SW480 (cell line): ENCODE results near the gene RRN3.
"Not testable (repeated sequence)": the region's sequence is repeated elsewhere in the genome, so short reads cannot be mapped to it uniquely, and the experiment has no call there.

Source experiments
- DNase-seq: peaks from one replicate; pipeline ENCODE4 v3.0.0-alpha.2; 2016; ENCODE audit warnings: low spot score

Gene RRN3

DNA sequence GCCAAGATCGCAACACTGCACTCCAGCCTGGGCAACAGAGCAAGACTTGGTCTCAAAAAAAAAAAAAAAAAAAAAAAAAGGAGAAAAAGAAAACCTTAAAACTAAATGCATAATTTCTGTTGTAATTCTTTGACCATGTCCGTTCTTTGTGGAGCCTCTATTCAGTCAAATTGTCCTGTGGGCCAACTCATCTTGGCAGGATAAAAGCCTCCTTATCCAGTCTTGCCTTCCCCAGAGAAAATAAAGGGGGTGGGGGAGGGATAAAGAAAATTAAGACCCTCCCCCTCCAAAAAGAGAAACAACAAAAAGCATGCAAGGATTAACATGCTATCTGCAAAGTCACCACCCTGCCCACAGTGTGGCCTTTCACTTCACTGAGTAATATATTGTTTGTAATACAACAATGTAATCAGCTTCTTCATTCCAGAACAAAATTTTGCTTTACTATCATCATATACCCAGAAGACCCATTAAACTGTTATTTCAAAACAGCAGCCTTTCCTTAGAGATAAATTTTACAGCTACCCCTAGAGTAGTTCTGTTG lies 5.4 kb upstream of the RRN3 start:
- DNase-seq = not testable (repeated sequence)

DNA sequence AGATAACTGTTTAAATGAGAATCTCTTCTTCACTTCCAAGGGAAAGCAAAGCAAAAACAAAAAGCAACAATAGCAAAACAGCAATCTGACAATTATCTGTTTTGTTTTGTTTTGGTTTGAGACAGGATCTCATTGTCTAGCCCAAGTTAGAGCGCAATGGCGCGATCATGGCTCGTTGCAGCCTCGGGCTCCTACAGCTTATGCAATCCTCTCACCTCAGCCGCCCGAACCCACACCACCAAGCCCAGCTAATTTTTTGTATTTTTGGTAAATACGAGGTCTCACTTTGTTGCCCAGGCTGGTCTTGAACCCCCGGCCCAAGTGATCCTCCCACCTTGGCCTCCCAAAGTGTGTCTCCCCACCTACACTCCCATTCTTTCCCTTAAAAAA lies 2.5 kb upstream of the RRN3 start:
- DNase-seq = not testable (repeated sequence)

DNA sequence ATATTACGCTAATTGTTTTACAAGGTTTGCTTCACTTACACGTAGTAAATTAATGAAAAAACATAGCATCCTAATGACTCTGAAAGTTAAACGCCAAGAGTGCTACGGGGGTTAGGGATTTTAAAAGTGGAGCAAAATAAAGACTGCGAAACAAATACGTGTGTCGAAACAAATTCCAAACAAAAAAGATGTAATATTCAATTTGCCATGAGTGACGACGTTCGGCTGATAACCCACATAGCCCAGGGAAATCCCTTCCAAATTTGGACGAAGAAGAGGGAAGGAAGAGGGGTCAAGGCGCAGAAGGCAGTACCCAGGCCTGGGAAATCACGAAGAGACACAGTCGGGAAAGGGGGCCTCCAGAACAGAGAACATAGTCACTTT lies 509 bp downstream of the RRN3 start:
- not testable (repeated sequence) for DNase-seq

DNA sequence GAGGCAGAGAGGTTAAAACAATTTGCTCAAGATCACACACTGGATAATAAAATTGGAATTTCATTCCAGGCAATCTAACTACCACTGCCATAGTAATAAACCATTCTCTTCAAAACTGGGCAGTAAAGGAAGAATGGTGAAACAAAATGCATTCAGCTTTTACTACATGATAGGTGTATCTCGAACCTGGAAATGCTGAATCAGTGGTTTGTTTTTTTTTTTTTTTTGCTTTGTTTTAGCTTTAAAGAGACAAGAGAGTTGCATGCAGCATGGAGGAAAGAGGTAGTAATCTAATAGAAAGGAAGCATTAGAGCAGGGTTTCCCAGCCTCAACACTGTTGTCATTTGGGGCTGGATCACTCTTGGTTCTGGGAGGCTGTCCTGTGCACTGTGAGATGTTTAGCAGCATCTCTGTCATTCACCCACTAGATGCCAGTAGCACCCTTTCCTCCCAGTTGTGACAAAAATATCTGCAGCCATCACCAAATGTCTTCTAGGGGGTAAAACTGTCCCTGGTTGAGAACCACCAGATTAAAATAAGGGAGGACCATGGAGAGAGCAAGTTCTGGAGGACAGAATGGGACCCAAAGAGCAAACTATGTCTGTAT lies 3.3 kb downstream of the RRN3 start:
- not testable (repeated sequence) for DNase-seq

DNA sequence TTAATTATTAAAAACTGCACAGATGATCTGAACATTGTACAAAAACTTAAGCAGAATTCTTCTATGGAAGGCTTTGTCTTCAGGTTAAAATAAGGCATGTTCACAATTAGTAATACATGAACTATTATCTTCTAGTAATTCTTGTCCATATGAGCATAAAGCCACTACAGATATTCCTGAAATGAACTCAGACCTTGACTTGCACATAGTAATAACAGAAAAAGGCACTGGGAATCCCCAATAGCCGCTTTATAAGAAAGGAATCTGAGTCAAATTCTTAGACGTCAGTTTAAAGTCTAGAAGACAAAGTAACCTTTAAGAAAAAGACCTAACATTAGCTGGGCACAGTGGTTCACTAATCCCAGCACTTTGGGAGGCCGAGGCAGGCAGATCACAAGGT lies 11.3 kb downstream of the RRN3 start:
- not testable (repeated sequence) for DNase-seq

DNA sequence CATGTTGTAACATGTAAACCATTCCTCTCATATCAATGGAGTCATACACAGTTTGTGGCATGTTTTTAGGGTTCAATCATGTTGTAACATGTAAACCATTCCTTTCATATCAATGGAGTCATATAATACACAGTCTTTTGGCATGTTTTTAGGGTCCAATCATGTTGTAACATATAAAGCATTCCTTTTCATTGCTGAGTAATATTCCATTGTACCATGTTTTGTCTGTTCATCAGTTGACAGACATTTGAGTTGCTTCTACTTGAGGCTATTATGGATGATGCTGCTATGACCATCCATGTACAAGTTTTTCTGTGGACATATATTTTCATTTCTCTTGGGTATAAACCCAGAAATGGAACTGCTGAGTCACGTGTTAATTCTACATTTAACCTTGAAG lies 13.2 kb downstream of the RRN3 start:
- not testable (repeated sequence) for DNase-seq

DNA sequence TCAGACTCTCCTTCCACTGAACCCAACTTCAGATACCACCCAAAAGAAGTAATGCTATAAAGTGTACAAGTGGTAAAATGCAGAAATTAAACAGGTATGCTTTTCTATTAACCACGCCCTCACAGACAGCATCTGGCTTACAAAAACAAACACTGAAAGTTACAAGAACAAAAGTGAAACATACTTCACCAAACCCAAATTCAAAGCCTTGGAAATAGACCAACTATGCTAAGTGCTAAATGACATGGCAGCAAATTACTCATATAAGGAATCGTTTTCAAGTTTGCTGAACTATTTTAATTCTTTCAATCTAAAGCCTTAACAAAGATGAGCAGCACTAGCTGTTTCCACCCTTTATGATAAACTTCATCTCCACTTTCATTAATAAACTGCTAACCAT lies 17.9 kb downstream of the RRN3 start:
- DNase-seq = not testable (repeated sequence)

DNA sequence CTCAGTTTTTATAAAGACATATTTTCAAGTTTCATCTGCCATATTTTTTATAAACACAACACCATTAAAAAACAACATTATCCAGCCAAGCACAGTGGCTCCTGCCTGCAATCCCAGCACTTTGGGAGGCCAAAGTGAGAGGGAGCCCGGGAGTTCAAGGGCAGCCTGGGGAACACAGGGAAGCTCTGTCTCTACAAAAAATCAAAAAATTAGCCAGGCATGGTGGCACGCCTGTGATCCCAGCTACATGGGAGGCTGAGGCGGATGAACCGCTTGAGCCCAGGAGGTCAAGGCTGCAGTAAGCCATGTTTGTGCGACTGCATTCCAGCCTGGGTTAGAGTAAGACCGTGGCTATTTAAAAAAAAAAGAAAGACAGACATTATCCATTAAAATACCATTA lies 21.0 kb downstream of the RRN3 start:
- no peak for DNase-seq

DNA sequence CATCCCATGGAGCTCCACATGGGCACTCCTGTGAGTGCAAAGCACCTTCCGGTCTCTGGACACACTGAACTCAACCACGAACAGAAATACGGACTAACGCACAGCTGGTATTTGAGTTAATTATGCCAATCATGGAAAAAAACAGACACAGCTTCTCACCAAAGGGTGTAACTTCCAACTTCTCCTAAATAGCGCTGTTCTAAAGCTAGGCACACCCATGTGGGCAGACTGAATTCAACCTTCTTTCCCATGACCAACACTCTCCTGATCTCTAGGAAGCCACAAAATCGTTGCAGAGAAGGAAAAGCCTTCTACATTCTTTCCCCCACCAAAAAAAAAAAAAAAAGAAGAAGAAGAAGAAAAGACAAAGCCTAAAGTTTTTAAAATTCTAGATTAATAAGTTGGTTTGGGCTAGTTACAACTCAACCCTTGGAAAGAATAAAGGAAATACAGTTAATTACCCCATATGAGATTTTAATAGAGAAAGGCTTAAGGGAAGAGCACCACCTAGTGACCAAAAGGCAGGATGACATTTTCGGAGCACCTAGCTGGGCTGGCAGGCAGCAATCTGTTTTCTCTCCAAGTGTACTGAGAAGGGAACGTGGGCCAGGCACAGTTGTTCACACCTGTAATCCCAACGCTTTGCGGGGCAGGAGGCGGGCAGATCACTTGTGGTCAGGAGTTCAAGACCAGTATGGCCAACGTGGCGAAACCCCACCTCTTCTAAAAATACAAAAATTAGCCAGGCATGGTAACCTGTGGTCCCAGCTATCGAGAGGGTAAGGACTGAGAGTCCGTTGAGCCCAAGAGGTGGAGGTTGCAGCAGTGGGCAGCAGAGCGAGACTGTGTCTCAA lies 21.9 kb downstream of the RRN3 start:
- not testable (repeated sequence) for DNase-seq

DNA sequence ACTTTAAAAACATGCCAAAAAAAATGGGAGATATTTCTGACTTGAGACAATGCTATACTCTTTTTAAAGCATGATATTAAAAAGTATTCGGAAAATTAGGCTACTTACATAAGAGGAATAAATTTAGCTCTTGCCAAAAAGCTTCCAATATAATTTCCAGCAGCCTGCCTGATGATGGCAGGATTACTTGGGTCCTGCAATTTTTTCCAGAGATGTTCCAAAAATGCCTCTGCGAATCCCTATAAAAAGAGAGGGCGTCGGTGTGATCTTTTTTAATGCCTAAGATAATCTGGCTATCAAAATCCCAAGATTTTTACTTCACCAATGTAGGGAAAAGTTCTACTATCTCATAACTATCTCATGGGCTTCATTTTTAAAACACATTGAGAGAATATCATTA lies 23.1 kb downstream of the RRN3 start:
- DNase-seq = not testable (repeated sequence)

DNA sequence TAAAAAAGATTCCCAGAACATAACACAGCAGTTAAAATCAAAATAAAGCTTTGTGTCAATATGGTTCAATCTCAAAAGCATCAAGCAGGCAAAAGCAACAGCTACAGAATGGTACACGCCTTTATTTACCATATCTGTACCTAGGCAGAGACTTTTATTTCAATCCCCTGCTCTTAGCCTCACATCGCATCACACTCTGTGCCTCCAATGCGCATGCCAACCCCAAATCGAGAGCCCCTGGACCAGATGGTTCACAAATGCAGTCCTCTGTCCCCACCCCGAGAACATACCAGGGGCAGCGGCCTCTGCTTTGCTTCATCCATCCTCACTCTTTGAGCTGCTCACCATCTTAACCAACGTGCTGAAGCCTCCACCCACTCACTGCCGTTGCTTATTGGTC lies 27.4 kb downstream of the RRN3 start:
- not testable (repeated sequence) for DNase-seq

DNA sequence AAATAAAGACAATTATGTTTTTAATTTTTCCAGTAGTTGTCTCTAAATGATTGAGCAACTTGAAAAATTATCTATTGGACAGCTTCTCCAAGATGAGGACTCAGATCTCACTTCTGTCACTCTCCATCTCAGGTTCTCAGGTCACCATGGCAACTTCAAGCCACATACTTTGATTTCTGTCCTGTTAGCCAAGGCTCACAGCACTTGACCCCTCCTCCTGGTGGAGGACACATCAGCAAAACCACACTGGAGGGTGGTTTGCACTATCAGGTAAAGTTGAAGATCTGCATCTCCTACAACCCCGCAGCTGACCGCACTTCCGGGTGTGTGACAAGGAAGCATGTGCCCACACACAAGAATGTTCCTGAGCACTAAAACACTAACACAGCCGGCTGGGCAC lies 28.1 kb downstream of the RRN3 start:
- DNase-seq = not testable (repeated sequence)

DNA sequence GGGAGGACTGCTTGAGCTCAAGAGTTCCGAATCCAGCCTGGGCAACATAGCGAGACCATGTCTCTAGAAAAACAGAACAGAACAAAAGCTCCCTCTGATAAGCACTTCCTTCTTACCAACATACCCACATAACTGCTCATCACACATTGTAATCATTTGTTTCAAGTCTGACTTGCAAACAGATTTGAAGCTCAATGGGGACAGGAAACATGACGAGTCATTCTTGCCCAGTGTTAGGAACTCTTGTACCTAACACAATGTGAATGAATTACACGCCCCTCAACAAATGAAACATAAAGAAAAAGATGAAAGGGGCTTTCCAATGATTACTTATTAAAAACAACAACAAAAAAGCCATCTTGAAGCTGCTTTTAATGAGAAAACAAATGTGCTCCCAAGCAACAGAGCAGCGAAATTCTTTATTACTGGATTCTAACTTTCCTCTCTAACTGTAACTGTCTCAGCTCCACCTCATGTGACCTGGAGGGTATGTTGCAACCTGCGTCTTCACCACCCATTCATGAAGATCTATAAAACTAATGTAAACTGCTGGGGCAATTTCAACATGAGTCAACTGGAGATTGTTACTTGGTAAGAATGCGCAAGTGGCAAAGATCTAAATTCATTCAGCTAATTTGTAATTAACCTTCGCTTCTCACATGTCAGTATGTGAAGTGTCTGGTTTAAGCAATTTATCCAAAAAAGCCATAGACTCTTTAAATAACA lies 31.8 kb downstream of the RRN3 start:
- DNase-seq = not testable (repeated sequence)

DNA sequence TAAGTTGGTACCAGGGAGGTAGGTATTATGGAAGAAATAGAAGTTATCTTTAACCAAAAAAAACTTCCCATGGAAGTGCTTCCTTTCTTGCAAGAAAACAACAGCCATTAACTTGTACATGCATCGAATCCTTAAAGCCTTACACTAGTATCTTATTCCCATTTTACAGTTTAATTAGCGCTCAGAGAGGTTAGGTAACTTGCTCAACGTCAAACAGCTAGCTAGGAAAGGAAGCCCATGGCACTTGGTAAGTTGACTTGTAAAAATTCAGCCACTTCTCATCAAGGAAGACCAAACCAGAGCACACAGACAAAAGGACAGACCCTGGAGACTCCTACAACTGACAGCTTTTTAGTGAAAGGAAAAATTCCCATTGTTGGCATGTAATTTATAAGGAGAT lies 34.7 kb downstream of the RRN3 start:
- no peak for DNase-seq

DNA sequence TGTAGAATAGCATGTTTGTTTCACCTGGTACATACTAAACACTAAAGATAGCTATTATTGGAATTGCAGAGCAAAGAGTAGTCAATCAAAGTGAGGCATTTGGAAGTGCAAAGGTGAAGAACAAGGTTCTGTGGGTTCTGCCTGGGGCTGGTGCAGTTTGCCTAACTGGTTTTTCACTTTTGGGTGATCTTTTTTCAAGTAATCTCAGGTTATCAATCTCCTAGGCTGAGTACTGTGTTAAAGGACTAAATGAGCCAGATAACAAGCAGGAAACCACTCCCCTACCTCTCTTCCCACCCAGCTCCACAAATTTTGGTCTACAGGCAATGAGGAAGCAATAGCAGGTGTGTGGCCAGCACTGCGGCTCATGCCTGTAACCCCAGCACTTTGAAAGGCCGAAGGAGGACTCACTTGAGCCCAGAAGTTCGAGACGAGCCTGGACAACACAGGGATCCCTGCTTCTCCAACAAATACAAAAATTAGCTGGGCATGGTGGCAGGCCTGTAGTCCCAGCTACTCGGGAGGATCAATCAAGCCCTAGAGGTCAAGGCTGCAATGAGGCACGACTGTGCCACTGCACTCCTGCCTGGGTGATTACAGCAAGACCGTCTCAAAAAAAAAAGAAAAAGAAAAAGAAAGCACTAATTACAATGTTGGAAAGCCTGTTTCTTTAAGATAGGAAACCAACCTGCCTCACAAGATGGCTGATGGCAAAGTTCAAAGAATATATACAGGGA lies 36.2 kb downstream of the RRN3 start:
- DNase-seq = no peak

DNA sequence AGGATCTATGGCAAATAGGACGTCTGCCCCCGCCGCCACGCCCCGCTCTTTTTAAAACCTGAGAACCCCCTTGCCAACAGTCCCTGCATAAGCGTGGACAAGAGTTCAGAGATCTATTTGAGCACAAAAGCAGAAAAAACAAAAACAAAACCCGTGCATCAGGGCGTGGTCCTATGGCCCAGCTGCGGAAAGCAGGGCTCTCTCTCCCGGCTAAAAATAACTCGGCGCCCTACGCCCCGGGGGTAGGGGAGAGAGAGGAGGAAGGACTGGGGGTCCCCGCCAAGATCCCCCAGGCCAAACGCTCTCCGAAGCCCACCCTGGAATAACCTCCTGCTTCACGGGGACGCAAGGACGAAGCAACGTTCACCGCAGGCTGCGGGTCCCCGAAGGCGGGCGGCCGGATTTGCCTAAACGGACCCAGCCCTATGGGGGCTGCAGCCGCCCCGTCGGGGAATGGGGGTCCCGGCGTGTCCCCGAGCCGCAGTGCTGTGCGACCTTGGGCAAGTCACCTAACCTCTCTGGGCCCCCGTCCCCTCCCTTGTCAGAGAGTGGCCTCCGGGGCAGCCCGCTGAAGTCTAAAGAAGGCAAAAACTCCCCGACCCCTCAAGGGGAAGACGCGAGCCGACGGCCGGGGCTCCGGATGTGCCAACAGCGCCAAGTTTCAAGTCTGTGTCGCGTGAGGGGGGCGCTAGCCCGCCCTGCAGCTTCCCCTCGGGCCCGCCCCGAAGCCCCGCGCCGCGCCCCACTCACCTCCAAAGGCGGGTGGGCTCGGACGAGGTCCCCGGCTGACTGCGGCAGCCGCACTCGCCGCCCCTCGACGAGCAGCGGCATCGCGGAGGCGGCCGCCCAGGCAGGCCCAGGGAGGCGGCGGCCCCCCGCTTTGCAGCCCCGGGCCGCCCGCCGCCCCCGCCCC lies 38.7 kb downstream of the RRN3 start:
- DNase-seq = no peak

DNA sequence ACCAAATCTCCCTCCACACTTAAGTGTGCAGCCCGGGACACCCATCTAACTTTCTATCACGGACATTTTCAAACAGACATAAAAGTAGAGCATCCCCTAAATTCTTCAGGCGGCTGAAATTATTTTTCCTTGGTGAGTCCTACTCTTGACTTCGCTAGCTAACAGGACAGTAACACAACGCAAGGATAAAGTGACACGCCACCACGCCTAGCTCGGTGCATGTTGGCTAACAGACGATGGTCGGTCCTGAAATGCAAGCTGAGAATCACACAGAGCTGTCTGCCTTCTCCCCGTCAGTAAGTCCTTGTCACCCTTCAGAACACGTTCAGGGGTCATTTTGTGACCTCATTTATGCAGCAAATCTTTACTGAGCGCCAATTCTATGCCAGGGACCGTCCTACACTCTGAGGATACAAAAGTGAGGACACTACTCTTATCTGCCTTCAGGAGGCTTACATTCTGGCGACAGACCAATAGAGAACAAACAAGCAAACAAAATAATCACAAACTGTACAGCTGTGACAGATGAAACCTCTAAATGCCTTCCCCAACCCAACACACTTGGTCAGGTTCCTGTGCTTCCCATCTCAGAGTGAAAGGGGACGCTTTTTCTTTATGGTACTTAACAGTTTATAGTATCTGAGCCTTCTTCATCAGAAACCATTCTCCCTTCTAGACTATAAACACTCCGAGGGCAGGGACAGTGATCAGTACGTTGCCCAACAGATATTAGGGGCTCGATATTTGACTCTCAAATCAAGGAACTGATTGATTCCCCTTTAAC lies 39.5 kb downstream of the RRN3 start:
- DNase-seq = no peak

DNA sequence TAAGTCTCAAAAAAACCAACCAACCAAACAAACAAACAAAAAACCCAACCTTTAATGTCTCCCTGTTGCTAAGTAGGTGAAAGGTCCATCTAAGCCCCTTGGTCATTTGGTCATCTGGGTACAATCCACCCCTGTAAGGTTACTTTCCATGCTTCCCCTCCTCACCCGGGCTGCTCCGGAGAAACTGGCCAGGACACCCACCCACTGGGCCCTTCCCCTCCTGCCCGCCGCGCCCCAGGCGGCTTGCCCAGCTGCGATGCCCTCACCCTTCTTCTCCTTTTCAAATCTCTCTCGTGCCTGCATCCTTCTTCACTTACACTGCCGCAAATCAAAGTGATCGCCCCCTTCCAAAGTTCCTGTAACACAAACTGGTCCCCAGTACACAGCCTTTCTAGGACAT lies 40.2 kb downstream of the RRN3 start:
- no peak for DNase-seq

DNA sequence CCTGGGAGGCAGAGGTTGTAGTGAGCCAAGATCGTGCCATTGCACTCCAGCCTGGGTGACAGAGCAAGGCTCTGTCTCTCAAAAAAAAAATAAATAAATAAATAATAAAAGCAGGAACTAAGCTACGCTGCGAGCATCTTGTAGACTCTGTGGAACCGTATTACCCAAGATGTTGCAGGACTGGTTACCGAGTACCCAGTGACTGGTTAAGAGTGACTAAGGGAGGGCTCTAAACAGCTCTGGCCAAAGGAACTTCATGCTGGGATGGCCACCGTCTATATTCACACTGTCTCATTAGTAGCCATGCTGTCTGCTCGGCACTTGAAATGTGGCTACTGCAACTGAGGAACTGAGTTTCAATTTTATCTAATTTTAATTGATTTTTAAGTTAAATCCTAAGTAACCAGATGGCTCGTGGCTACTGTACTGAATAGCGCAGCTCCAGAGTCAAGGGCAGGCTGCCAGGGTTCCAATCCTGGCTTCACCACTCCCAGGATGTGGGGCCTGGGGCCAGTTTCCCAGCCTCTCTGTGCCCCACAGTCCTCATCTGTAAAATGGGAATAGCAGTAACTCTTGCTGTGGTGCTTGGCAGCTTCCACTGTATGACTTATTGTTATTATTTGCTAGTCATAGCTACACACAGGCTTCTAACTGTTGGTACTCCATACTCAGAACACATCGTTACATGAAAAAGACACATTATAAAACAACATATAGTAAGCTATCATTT lies 41.2 kb downstream of the RRN3 start:
- DNase-seq = no peak
